Esophagus (tissue), 2 donors: Measurements from ENCODE around the gene GPHN. TPM values are rescaled to one million over a fixed set of nuclear protein-coding genes. Genes with fewer than 3 reads are reported as not detected.
"Not testable (repeated sequence)": the region's sequence is repeated elsewhere in the genome, so short reads cannot be mapped to it uniquely, and the experiment has no call there.

Experiments
- H3K27ac ChIP-seq, 2 donors: one replicate each; pipeline ENCODE4 v1.5.1; 2013; ENCODE audit warnings: low read depth in 2 of 2, mild to moderate bottlenecking in 2 of 2, inconsistent platforms in 1 of 2, low read length in 1 of 2, moderate library complexity in 1 of 2
- H3K27me3 ChIP-seq, 2 donors: one replicate each; pipeline ENCODE4 v1.6.1; 2013; ENCODE audit warnings: low read length in 2 of 2, control low read depth in 1 of 2, mild to moderate bottlenecking in 1 of 2; ENCODE audit not compliant: insufficient read depth in 2 of 2, control insufficient read depth in 1 of 2
- H3K36me3 ChIP-seq, 2 donors: one replicate each; pipeline ENCODE4 v1.6.1; 2013; ENCODE audit warnings: low read length in 1 of 2; ENCODE audit not compliant: control insufficient read depth in 2 of 2, insufficient read depth in 2 of 2
- H3K4me1 ChIP-seq, 2 donors: one replicate each; pipeline ENCODE4 v1.6.1; 2013; ENCODE audit warnings: low read length in 1 of 2; ENCODE audit not compliant: control insufficient read depth in 2 of 2, insufficient read depth in 2 of 2
- H3K4me3 ChIP-seq, 2 donors: one replicate each; pipeline ENCODE4 v1.5.1; 2013; ENCODE audit warnings: low read length in 2 of 2, mild to moderate bottlenecking in 2 of 2, low read depth in 1 of 2, moderate library complexity in 1 of 2
- H3K9me3 ChIP-seq, 2 donors: one replicate each; pipeline ENCODE4 v1.6.1; 2013; ENCODE audit warnings: mild to moderate bottlenecking in 2 of 2, low read depth in 1 of 2, low read length in 1 of 2, moderate library complexity in 1 of 2; ENCODE audit not compliant: control insufficient read depth in 2 of 2, insufficient read depth in 1 of 2
- WGBS, 2 donors: extraction: QIAGEN DNeasy Blood & Tissue Kit; methylation state at CpG; one replicate each; pipeline ENCODE4 v1.1.7; 2013; 5-methylcytosine and 5-hydroxymethylcytosine counted together
- polyA plus RNA-seq, 2 donors: library from polyadenylated mRNA; stranded (reverse); fragments of 200-250 nt; gene quantifications; one replicate each; pipeline ENCODE4 v1.2.3, GENCODE V29; 2013
- donor health status: healthy with polysubstance abuse.
- donor health status: Bipolar disorder and iron deficiency.

GPHN gene
- polyA plus RNA-seq, 2 donors = 9.8 to 19.8 TPM

DNA sequence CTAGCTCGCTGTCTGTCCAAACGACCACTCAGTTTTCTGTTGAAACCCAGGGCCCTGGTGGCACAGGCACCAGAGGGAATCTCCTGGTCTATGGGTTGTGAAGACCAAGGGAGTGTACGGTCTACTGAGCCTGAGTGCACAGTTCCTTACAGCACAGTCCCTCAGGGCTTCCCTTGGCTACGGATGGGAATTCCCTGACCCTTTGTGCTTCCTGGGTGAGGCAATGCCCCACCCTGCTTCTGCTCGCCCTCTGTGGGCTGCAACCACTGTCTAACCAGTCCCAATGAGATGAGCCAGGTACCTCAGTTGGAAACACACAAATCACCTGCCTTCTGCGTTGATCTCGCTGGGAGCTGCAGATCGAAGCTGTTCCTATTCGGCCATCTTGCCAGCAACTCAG, 22.6 kb downstream of the GPHN start:
- Histone ChIP-seq H3K4me3 (no peak overlapping the region), H3K36me3 (no peaks in the 10 kb centered on the region), H3K4me1 (peaks cover 0 to 3% of the 10 kb centered on the region in 2 donors), H3K27ac (no peak overlapping the region), H3K9me3 (no peaks in the 10 kb centered on the region), H3K27me3 (no peaks in the 10 kb centered on the region)
- 81% methylated on average over 9 of the region's 9 CpGs for WGBS, 2 donors

DNA sequence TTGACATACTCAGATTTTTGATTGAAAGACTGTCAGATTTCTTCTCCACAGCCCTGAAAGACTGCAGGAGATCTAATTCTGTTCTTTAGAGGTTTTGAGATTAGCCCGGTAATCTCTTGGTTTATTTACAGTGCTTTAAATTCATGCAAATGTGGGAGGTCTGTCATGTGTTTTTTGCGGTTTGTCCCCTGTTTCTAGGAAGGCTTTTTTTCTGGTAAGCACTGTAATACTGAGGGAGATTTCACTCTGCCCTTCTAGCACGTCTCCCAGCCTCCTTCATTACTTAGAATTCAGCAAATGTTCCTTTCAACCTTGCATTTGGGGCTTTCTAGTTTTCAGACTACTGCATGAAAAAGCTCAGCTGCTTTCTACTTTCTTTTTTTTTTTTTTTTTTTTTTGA, 31.1 kb downstream of the GPHN start:
- no peaks in the 10 kb centered on the region for H3K4me1 ChIP-seq
- no peaks in the 10 kb centered on the region for H3K36me3 ChIP-seq
- H3K4me3 ChIP-seq = no peak overlapping the region
- H3K27ac ChIP-seq = no peak overlapping the region
- 68 to 78% methylated on average over 3 of the region's 3 CpGs for WGBS, 2 donors
- no peaks in the 10 kb centered on the region for H3K9me3 ChIP-seq
- no peaks in the 10 kb centered on the region for H3K27me3 ChIP-seq

GRCh38 chr14:66540038-66540437, 32.1 kb downstream of the GPHN start:
- Histone ChIP-seq H3K9me3 (no peaks in the 10 kb centered on the region), H3K27me3 (no peaks in the 10 kb centered on the region), H3K4me3 (no peak overlapping the region), H3K4me1 (no peaks in the 10 kb centered on the region), H3K36me3 (no peaks in the 10 kb centered on the region), H3K27ac (no peak overlapping the region)
- 64 to 76% methylated on average over 1 of the region's 1 CpG for WGBS, 2 donors

GRCh38 chr14:66541627-66542026, 33.7 kb downstream of the GPHN start:
- no peak overlapping the region for H3K4me3 ChIP-seq
- H3K9me3 ChIP-seq = no peaks in the 10 kb centered on the region
- 82 to 89% methylated on average over 3 of the region's 3 CpGs for WGBS, 2 donors
- H3K4me1 ChIP-seq = no peaks in the 10 kb centered on the region
- no peak overlapping the region for H3K27ac ChIP-seq
- H3K27me3 ChIP-seq = no peaks in the 10 kb centered on the region
- no peaks in the 10 kb centered on the region for H3K36me3 ChIP-seq

DNA sequence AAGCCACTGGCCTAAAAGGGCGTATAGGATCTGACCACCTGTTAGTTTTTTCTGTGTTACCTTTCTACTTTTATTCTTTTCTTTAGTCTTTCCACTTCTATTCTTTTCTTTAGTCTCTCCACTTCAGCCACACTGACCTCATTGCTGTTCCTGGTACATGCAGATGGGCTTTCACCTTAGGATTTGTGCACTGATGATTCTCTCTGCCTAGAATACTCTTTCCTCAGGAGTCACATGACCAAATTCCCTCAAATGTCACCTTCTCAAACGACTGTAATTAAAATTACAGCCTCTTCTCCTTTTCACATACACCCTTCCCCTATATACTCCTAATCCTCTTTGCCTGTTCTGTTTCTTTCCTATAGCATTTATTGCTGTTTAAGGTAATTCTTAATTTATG, 36.0 kb downstream of the GPHN start:
- no peaks in the 10 kb centered on the region for H3K36me3 ChIP-seq
- no peaks in the 10 kb centered on the region for H3K4me1 ChIP-seq
- 48 to 58% methylated on average over 2 of the region's 2 CpGs for WGBS, 2 donors
- no peaks in the 10 kb centered on the region for H3K9me3 ChIP-seq
- no peak overlapping the region for H3K4me3 ChIP-seq
- H3K27ac ChIP-seq = no peak overlapping the region
- H3K27me3 ChIP-seq = no peaks in the 10 kb centered on the region

GRCh38 chr14:66545191-66545590, 37.2 kb downstream of the GPHN start:
- H3K27ac ChIP-seq, H3K4me3 ChIP-seq, H3K36me3 ChIP-seq, H3K27me3 ChIP-seq, H3K9me3 ChIP-seq, H3K4me1 ChIP-seq: not testable (repeated sequence)
- WGBS, 2 donors = 97 to 100% methylated on average over 6 to 23 of the region's 32 CpGs

GRCh38 chr14:66545751-66546150, 37.8 kb downstream of the GPHN start:
- not testable (repeated sequence) for H3K27ac ChIP-seq, H3K36me3 ChIP-seq, H3K9me3 ChIP-seq, H3K4me3 ChIP-seq, H3K27me3 ChIP-seq, H3K4me1 ChIP-seq
- WGBS, 2 donors = 93 to 94% methylated on average over 21 to 31 of the region's 32 CpGs

DNA sequence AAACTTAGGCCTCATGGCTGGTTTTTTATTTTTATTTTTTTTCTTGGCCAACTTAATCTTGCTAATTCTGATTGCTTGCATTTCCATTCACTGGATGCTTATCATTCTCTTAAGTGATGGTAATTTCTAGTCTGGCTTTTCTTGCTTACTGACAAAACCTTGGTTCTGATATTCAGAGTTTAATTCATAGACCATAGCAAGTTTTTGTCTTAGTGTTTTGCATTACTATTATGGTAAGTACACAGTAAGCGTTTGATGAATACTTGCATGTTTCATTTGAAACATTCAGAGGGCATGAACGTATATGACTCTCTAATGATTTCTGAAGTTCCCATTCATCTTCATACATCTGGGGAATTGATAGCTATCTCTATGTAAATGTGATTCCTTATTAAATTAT, 55.8 kb downstream of the GPHN start:
- Histone ChIP-seq H3K27ac (no peak overlapping the region), H3K4me1 (no peaks in the 10 kb centered on the region), H3K4me3 (no peak overlapping the region), H3K36me3 (no peaks in the 10 kb centered on the region), H3K9me3 (no peaks in the 10 kb centered on the region), H3K27me3 (no peaks in the 10 kb centered on the region)
- 95% methylated on average over 2 of the region's 2 CpGs for WGBS, 2 donors

GRCh38 chr14:66568220-66568619, 60.3 kb downstream of the GPHN start:
- Histone ChIP-seq H3K4me1 (no peaks in the 10 kb centered on the region), H3K9me3 (no peaks in the 10 kb centered on the region), H3K4me3 (no peak overlapping the region), H3K36me3 (no peaks in the 10 kb centered on the region), H3K27me3 (no peaks in the 10 kb centered on the region), H3K27ac (no peak overlapping the region)
- WGBS, 2 donors = 47 to 62% methylated on average over 2 of the region's 2 CpGs

DNA sequence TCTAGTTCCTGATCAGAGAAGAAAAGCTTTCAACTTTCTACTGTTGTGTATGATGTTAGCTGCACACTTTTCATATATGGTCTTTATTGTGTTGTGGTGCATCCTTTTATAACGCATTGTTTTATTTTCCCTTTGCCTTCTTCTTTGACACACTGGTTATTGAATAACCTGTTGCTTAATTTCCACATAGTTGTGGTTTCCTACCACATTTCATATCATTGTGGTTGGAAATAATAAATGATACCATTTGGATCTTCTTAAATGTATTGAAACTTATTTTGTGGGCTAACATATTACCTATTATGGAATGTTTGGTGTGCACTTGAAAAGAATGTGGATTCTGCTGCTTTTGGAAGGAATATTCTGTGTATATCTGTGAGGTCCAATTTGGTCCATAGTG, 64.9 kb downstream of the GPHN start:
- no peaks in the 10 kb centered on the region for H3K27me3 ChIP-seq
- no peaks in the 10 kb centered on the region for H3K4me1 ChIP-seq
- no peak overlapping the region for H3K4me3 ChIP-seq
- H3K27ac ChIP-seq = no peak overlapping the region
- WGBS, 2 donors = 82 to 90% methylated on average over 1 of the region's 1 CpG
- H3K36me3 ChIP-seq = no peaks in the 10 kb centered on the region
- H3K9me3 ChIP-seq = peaks cover 4 to 5% of the 10 kb centered on the region in 2 donors
